COR-L47 (cell line): Measurements from ENCODE around the gene FOXK2.

Experiments
- DNase-seq: peaks from one replicate; lab custom pipeline; 2025; lab: John Stamatoyannopoulos, UW

FOXK2 gene

GRCh38 chr17:82518826-82519810 lies at the start of gene FOXK2:
Gene FOXK2 (plus strand): TSS chr17:82519732. CDS start chr17:82519889, 157 bp downstream.
- DNase-seq = peak; percentile 92

- DNase-seq = no peak
These were observed 49.5 kb upstream of the FOXK2 start for GRCh38 chr17:82470065-82470464.

GRCh38 chr17:82474223-82475010 lies 45.1 kb upstream of the FOXK2 start:
- no peak for DNase-seq

DNA sequence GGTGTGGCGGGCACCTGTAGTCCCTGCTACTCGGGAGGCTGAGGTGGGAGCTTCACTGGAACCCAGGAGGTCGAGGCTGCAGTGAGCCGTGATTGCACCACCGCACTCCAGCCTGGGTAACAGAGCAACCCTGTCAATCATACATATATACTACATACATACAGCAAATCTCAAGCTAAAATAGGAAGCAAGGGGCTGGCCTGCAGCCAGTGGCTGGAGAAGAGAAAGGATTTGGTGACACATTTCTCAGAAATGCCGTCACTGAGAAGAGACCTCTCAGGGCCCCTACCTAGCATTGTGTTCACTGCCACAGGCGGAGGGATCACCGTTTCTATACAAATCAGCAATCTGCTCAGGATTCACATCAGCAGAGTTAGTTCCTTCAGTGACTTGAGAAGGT lies 44.1 kb upstream of the FOXK2 start:
- DNase-seq = no peak

DNA sequence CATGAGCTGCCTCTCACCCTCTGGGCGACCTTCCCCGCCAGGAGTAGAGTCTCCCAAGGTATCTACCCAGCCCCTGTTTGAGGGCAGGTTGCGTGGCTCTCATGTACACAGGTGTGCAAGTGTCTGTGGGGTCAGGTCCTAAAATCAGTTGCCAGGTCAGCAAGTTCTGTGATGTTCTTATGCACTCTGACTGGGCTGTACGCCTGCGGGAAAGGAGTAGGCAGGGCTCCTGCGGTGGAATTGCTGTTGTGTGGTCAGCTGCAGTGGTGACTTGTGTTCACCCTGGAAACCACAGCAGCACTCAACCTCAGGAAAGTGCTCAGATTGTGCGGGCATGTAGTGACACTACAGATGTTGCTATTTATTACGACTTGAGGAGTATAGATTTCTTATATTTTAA lies 41.6 kb upstream of the FOXK2 start:
- DNase-seq = no peak

GRCh38 chr17:82479602-82480001 lies 39.9 kb upstream of the FOXK2 start:
- DNase-seq = no peak

DNA sequence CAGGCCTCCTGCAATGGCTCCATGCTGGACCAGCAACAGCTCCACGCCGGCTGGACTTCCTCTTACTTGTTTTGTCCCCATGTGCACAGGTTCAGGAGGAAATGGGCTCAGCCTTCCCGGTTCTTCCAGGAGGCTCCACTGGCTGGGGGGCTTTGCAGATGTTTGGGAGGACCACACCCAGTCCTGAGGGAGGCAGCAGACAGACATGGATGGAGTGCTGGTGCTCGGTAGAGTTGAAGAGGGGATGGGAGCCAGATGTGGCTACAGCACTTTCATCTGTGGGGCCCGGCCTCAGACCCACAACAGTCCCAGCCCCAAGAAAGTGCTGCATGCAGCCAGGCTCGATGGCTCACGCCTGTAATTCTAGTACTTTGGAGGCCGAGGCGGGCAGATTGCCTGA lies 39.2 kb upstream of the FOXK2 start:
- no peak for DNase-seq

DNA sequence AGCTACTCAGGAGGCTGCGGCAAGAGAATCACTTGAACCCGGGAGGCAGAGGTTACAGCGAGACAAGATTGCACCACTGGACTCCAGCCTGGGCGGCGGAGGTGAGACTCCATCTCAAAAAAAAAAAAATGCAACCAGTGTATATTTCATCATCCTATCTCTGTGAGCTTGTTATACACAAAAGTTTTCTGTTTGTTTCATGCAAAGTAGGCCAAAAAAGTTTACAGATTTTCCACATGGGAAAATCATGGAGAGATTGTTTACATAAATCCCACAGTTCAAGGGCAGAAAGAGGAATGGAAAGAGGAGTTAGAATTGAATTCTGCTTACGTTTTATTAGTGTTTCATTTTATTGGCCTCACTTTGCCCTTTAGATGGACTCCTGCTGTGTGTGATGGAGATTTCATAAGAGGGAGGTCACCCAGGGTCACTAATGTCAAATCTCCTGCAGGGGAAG lies 36.3 kb upstream of the FOXK2 start:
- DNase-seq = no peak

DNA sequence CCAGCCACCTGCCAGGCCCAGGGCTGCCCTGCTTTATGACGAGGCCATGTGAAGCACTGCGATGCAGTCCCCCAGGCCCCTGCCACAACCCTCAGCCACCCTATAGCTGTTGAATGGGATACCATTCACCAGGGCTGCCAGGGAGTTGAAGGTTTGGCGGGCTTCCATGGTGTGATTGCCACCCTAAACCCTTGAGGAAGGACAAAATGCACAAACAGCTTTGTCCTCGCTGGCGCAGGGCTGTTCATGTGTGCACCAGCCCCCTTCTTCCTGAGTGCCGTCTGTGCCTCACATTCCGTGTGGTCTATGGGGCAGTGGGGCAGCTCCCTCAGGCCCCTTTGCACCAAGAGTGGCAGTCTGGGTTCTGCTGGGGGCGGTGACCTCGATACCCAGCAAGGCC lies 35.7 kb upstream of the FOXK2 start:
- DNase-seq = no peak

- DNase-seq = no peak
These were observed 33.1 kb upstream of the FOXK2 start for GRCh38 chr17:82486231-82487094.

DNA sequence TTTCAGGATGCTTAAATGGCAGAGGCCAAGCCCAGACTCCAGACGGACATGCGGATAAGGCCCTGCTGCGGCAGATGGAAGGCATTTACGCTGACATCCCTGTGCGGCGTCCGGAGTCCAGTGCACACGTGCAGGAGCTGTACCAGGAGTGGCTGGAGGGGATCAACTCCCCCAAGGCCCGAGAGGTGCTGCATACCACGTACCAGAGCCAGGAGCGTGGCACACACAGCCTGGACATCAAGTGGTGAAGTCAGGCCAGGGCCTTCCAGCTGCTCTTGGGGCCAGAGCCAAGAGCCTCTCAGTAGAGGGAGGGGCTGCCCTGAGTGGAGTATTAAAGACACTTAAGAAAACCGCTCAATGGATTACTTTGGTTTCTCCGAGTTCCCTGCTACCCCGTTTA lies 31.6 kb upstream of the FOXK2 start:
- DNase-seq = no peak

DNA sequence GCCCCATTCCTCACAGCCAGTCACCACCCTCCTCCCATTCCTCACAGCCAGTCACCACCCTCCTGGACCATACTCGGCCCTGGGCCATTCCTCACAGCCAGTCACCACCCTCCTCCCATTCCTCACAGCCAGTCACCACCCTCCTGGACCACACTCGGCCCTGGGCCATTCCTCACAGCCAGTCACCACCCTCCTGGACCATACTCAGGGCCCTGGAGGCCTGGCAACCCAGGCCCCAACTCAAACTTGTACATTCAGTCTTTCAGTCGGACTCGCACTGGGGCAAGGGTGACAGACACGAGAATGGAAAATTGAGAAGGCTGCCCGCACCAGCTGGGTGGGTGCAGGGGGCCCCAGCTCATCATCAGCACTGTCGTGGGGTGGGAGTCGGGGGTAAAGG lies 30.4 kb upstream of the FOXK2 start:
- no peak for DNase-seq

DNA sequence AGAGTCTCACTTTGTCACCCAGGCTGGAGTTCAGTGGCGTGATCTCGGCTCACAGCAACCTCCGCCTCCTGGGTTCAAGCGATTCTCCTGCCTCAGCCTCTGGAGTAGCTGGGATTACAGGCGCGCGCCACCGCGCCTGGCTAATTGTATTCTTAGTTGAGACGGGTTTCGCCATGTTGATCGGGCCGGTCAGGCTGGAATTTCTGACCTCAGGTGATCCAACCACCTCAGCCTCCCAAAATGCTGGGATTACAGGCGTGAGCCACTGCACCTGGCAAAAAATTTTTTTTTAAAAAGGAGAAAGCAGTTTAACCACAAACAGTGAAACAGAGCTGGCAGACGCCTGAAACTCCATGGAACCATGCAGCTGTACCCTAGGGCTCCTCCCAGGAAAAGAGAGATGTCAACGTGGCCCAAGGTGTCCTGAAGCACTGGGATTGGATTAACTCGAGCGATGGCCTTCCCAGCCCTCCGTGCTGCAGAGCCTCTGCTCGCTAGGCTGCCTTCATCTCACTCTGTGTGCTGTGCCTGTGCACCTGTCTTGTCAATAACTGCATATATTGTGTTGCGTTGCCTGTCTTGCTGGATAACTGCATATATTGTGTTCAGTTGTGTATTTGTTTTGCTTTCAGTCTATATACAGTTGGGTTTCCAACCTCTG lies 29.6 kb upstream of the FOXK2 start:
- DNase-seq = peak; percentile 67

- DNase-seq = peak; percentile 78
These were observed 28.9 kb upstream of the FOXK2 start for GRCh38 chr17:82490512-82491195.

DNA sequence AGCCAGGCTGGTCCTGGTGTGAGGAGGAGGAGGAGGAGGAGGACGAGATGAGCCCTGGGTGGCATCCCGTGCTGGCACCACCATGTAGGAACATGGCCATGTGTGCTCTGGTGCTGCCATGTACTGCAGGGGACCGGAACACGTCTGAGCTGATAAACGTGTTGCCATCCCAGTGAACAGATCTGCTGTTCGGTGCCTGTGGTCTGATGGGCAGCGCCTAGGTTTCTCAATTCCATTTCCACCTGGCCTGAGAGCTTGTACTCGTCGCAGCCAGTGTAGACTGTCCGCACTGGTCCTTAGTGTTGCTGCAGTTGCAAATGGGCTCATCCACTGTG lies 28.4 kb upstream of the FOXK2 start:
- no peak for DNase-seq

- no peak for DNase-seq
These were observed 28.0 kb upstream of the FOXK2 start for GRCh38 chr17:82491533-82491932.

DNA sequence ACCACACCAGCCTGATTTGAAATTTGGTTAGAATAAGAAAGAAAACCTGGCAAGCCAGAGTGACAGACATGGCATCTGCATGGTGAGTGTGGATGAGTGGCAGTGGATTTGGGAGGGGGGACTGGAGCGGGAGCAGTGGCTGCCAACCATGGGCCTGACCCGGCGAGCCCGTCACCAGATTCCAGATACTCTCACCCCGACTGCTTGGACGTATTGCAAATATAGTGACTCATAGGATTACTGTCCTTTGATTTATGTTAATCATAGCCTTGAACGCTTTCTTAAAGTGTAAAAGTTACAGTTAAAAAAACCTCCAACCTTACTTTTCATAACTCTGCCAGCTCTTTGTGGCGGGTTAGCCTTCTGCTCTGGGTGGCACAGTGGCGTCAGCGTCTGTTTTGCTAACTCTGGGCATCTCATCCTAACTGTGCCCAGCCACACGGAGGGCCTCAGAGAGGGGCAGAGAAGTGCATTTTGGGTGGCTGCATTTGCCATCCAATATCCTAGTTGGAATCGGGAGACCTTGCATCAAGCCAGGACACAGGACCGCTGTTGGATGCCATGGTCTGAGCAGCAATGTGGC lies 26.8 kb upstream of the FOXK2 start:
- DNase-seq = no peak

DNA sequence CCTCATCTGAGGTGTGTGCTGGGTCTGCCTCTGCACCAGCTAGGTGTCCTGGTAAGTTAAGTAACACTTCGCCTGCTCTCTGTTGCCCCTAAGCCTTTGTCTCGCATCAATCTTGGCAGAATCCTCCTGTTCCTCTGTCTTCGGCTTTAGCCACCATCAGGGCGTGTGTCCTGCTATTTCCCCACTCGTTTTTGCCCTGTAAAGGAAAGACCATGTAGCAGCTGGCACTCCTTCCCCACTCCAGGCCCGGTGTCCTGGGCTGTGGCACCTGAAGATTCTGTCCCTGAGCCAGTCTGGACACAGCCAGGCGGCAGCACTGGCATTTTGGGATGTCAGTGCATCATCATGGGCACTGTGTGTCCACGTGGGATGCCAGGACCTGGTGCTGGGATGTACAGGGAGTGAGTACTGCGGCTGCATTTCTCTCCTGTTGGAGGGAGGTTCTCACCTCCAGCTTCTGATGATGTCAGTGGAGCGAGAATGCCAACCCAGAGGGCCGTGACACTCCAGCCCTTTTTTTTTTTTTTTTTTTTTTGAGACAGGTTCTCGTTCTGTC lies 26.2 kb upstream of the FOXK2 start:
- DNase-seq = no peak

DNA sequence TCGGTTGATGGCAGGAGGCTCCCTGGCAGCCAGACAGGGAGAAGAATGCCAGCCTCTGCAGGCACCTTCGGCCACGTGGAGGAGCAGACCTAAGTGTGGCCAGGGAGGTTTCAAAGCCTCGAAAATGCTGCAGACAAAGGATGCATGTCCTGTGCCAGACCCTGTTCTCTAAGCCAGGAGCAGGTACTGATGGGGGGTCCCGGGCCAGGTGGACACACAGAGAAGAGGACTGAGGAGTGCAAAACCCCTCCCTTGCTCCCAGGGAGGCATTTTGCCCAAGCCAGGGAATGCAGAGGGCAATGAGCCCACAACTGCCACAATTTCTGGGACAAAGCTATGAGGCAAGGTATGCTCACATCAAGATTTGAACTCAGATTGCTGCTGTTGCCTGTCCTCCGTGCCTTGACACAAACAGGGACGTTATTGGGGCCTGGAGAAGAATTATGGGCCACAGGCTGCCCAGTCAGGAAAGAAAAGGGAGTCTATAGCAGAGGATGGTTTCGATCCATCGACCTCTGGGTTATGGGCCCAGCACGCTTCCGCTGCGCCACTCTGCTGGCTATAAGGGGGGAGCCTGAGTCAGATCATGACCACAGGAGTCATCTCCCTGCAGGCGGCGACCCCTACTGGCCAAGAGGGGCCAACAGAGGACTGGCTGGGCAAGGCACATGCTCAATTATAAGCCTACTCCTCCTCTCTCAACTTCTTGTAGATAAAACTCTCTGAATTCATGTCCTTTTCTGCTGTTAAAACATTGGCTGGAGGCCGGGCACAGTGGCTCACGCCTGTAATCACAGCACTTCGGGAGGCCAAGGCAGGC lies 25.1 kb upstream of the FOXK2 start:
- DNase-seq = peak; percentile 86
